Left ventricle myocardium inferior (tissue), 1 donor: ENCODE measurements around the gene CYBB. TPM values are rescaled to one million over a fixed set of nuclear protein-coding genes. Genes with fewer than 3 reads are reported as not detected.

Experiments
- DNase-seq: peaks from one replicate; pipeline ENCODE4 v3.0.0-alpha.2; 2020
- H3K27ac ChIP-seq: fragments of 200-600 bp; replicated peaks from 2 replicates; pipeline ENCODE4 v1.8.0; 2021
- H3K27me3 ChIP-seq: fragments of 200-600 bp; 2 replicates; pipeline ENCODE4 v1.8.0; 2021; ENCODE audit warnings: low read depth
- H3K36me3 ChIP-seq: fragments of 200-600 bp; 2 replicates; pipeline ENCODE4 v1.8.0; 2021
- H3K4me1 ChIP-seq: fragments of 200-600 bp; 2 replicates; pipeline ENCODE4 v1.8.0; 2021
- H3K4me3 ChIP-seq: fragments of 200-600 bp; 2 replicates; pipeline ENCODE4 v1.8.0; 2021; ENCODE audit warnings: mild to moderate bottlenecking, moderate library complexity
- H3K9me3 ChIP-seq: fragments of 200-600 bp; replicated peaks from 2 replicates; pipeline ENCODE4 v1.8.0; 2021
- intact Hi-C: fragments of 100-400 bp; cut with micrococcal nuclease; formaldehyde crosslinking; loops from one replicate; pipeline ENCODE4 v1.11.0; 2022
- total RNA-seq: library from RNA; stranded (reverse); fragmentation: NEBNext Ultra II Directional; extraction: Animal tissue kit (Norgen Biotek cat#: 25700); gene quantifications from one replicate; pipeline ENCODE4 v1.2.1, GENCODE V29; 2021
- TF ChIP-seq, protein P1 (sequence below): fragments of 200-600 bp; IDR thresholded peaks from 2 replicates; pipeline ENCODE4 v1.8.0; 2021; ENCODE audit warnings: antibody characterized with exemption, mild to moderate bottlenecking, borderline replicate concordance
- donor health status: DM: no; HTN: yes; CAD: no; lungs with severe emphysema.

CYBB gene
- total RNA-seq, 1 donor from 2014 or later = 18.7 TPM

DNA sequence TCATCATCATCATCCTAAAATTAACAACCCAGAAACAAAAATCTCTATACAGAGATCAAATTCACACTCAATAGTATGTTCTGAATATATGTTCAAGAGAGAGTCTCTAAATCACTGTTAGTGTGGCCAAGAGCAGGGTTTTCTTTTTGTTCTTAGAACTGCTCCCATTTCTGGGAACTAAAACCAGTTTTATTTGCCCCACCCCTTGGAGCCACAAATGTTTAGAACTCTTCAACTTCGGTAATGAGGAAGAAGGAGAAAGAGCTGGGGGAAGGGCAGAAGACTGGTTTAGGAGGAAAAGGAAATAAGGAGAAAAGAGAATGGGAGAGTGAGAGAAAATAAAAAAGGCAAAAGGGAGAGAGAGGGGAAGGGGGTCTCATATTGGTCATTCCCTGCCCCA lies 32.3 kb downstream of the CYBB start:
- Histone ChIP-seq H3K4me1 (no peaks in the 10 kb centered on the region), H3K27me3 (no peaks in the 10 kb centered on the region), H3K36me3 (no peaks in the 10 kb centered on the region), H3K9me3 (no peaks in the 10 kb centered on the region), H3K27ac (no peak overlapping the region), H3K4me3 (no peak overlapping the region)
- TF ChIP-seq, protein P1, sequence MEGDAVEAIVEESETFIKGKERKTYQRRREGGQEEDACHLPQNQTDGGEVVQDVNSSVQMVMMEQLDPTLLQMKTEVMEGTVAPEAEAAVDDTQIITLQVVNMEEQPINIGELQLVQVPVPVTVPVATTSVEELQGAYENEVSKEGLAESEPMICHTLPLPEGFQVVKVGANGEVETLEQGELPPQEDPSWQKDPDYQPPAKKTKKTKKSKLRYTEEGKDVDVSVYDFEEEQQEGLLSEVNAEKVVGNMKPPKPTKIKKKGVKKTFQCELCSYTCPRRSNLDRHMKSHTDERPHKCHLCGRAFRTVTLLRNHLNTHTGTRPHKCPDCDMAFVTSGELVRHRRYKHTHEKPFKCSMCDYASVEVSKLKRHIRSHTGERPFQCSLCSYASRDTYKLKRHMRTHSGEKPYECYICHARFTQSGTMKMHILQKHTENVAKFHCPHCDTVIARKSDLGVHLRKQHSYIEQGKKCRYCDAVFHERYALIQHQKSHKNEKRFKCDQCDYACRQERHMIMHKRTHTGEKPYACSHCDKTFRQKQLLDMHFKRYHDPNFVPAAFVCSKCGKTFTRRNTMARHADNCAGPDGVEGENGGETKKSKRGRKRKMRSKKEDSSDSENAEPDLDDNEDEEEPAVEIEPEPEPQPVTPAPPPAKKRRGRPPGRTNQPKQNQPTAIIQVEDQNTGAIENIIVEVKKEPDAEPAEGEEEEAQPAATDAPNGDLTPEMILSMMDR = no peak
- no peak for DNase-seq
- intact Hi-C loops = no loop called here

DNA sequence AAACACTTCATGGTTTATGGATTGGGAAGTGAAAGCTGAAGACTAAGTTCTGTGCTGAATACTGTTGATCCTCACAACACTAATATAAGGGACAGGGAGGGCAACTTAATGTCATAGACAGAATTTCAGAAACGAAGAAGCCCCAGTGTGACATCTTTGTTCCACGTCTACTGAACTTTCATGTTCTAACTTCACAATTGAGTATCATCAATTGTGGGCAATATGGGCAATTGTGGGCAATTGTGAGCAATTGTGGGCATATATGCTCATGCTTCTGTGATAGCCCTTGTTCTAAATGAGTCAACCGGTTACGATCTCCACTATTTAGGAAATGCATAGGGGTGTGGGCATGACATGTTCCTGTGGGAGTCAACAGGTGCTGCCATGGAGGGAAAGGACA lies 33.7 kb downstream of the CYBB start:
- TF ChIP-seq, protein P1 = no peak
- H3K4me1 ChIP-seq = no peaks in the 10 kb centered on the region
- no peak overlapping the region for H3K27ac ChIP-seq
- no peak overlapping the region for H3K4me3 ChIP-seq
- H3K27me3 ChIP-seq = no peaks in the 10 kb centered on the region
- no peak for DNase-seq
- H3K36me3 ChIP-seq = no peaks in the 10 kb centered on the region
- intact Hi-C loops = no loop called here
- no peaks in the 10 kb centered on the region for H3K9me3 ChIP-seq

DNA sequence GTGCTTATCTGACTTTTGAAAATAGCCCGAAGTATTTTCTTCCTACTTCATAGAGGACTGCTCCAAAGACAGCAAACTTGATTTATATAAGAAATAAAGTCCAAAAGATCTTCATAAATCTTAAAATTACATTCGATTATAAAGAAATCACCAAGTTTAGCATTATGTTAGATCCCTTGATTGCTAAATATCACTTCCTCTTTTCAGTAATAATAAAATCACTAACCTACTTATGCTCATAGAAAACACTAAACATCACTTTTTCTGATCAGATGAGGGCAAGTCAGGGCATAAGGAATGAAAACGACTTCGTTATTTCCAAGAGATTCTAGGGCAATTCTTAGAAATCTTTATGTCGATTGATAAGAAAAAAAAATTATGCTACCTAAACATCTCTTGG lies 35.5 kb downstream of the CYBB start:
- no peaks in the 10 kb centered on the region for H3K4me1 ChIP-seq
- no peak overlapping the region for H3K27ac ChIP-seq
- H3K9me3 ChIP-seq = no peaks in the 10 kb centered on the region
- TF ChIP-seq, protein P1 = no peak
- no peak for DNase-seq
- H3K27me3 ChIP-seq = no peaks in the 10 kb centered on the region
- H3K36me3 ChIP-seq = no peaks in the 10 kb centered on the region
- no peak overlapping the region for H3K4me3 ChIP-seq
- intact Hi-C loops = no loop called here

DNA sequence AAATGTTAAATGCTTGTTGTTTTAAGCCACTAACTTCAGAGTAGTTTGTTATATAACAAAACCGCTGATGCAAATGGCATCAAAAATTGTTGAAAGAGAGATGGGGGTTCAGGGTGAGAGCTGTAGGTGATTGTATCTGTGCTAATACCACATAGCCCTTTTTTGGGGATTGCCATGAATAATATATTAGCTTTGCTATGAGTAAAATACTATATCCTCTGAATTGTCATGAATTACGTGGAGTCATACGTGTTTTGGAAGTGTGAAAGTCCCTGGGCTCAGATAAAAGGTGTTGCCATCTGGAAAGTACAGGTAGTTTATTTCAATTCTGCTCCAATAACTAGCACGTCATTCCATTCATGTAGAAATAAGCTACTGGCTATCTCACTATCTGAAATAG lies 36.9 kb downstream of the CYBB start:
- H3K27ac ChIP-seq = no peak overlapping the region
- no peaks in the 10 kb centered on the region for H3K4me1 ChIP-seq
- H3K27me3 ChIP-seq = no peaks in the 10 kb centered on the region
- intact Hi-C loops = no loop called here
- H3K9me3 ChIP-seq = no peaks in the 10 kb centered on the region
- no peaks in the 10 kb centered on the region for H3K36me3 ChIP-seq
- H3K4me3 ChIP-seq = no peak overlapping the region
- no peak for DNase-seq
- TF ChIP-seq, protein P1 = no peak

DNA sequence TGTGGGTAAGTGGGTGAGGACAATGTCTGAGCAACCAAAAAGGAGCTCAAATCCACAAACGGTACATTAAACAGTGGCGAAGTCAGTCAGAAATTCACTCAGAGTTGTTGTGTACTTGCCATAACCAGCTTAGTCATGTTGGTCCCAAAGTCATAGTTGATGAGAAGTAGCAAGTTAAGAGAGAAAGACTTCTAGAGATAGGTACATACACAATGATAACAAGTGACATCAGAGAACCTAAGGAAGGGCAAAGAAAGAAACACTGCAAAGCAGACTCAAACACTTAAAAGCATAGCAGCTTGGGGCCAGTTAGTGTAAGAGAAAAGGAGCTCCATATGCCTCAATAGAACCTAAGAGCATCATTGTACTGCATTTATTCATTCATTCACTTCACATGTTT lies 37.3 kb downstream of the CYBB start:
- no peaks in the 10 kb centered on the region for H3K9me3 ChIP-seq
- no peaks in the 10 kb centered on the region for H3K4me1 ChIP-seq
- intact Hi-C loops = no loop called here
- no peaks in the 10 kb centered on the region for H3K27me3 ChIP-seq
- no peaks in the 10 kb centered on the region for H3K36me3 ChIP-seq
- no peak overlapping the region for H3K4me3 ChIP-seq
- DNase-seq = no peak
- no peak overlapping the region for H3K27ac ChIP-seq
- TF ChIP-seq, protein P1 = no peak

DNA sequence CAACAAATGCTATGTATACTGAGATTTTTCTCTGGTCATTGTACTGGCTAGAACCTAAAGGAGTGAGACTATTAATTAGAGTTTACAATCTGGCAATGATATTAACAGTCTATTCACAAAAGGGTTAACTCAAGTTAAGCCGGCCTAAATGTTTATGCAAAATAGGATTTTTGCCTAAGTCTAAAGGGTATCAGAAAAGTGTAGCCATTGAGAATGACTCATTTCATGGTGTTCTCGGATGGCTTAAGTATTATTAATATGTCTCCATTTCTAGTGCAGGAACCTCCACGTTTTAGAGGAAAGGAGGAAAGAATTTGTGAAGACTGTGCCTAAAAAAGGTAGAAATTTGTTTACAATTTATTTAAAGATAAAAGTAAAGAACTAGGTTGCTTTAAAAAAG lies 37.7 kb downstream of the CYBB start:
- Histone ChIP-seq H3K27me3 (no peaks in the 10 kb centered on the region), H3K9me3 (no peaks in the 10 kb centered on the region), H3K4me1 (no peaks in the 10 kb centered on the region), H3K27ac (no peak overlapping the region), H3K36me3 (no peaks in the 10 kb centered on the region), H3K4me3 (no peak overlapping the region)
- no peak for DNase-seq
- TF ChIP-seq, protein P1 = no peak
- intact Hi-C loops = no loop called here
